Activated CD4-positive, alpha-beta T cell treated with anti-CD3 and anti-CD28 coated beads, Interleukin-2, amount 50 U/mL, for 4 hours (primary cell): ENCODE results near the gene BLOC1S1.

Experiments used
- DNase-seq, 2 experiments: peaks; one replicate each; pipeline ENCODE4 v3.0.0-alpha.2; 2020

BLOC1S1 gene

GRCh38 chr12:55695349-55695748, 20.5 kb upstream of the BLOC1S1 start:
- DNase-seq: no peak

- DNase-seq: no peak
These were observed 19.7 kb upstream of the BLOC1S1 start for GRCh38 chr12:55696141-55696540.

GRCh38 chr12:55696796-55697462, 18.9 kb upstream of the BLOC1S1 start:
- DNase-seq: no peak

GRCh38 chr12:55697686-55698085, 18.2 kb upstream of the BLOC1S1 start:
- no peak for DNase-seq

GRCh38 chr12:55698241-55698955, 17.4 kb upstream of the BLOC1S1 start:
- DNase-seq: no peak

- DNase-seq: no peak
These were observed 16.9 kb upstream of the BLOC1S1 start for GRCh38 chr12:55698965-55699364.

- no peak for DNase-seq
These were observed 16.3 kb upstream of the BLOC1S1 start for GRCh38 chr12:55699471-55700055.

- DNase-seq: no peak
These were observed 15.4 kb upstream of the BLOC1S1 start for GRCh38 chr12:55700255-55701018.

GRCh38 chr12:55702861-55703260, 13.0 kb upstream of the BLOC1S1 start:
- no peak for DNase-seq

GRCh38 chr12:55703288-55703687, 12.6 kb upstream of the BLOC1S1 start:
- no peak for DNase-seq

GRCh38 chr12:55703901-55704761, 11.7 kb upstream of the BLOC1S1 start:
- DNase-seq: no peak

GRCh38 chr12:55704824-55705718, 10.8 kb upstream of the BLOC1S1 start:
- DNase-seq: no peak

GRCh38 chr12:55705782-55706402, 10.0 kb upstream of the BLOC1S1 start:
- DNase-seq: no peak

GRCh38 chr12:55706568-55707218, 9.2 kb upstream of the BLOC1S1 start:
- no peak for DNase-seq

GRCh38 chr12:55707219-55707671, 8.6 kb upstream of the BLOC1S1 start:
- DNase-seq: no peak

GRCh38 chr12:55707841-55708694, 7.8 kb upstream of the BLOC1S1 start, which contains the start of gene ITGA7:
TSS of gene ITGA7 (minus strand) at chr12:55707904. CDS start at chr12:55707682, 222 bp downstream.
- DNase-seq: peak; percentile 47 to 49

GRCh38 chr12:55708695-55709233, 7.1 kb upstream of the BLOC1S1 start:
- no peak for DNase-seq

GRCh38 chr12:55711786-55712553, 3.9 kb upstream of the BLOC1S1 start:
- no peak for DNase-seq
